A549 (cell line): ENCODE data around the gene MZT2B.

Experiments
- ATOH8 ChIP-seq: fragments of 250-450 bp; sonication (Bioruptor Pico); IDR thresholded peaks from 2 replicates; pipeline ENCODE4 v1.5.0; 2020; ENCODE audit warnings: low read depth, mild to moderate bottlenecking, moderate library complexity
- BHLHE40 ChIP-seq: IDR thresholded peaks from 2 replicates; pipeline ENCODE4 v1.6.1; 2012; ENCODE audit warnings: low read depth, low read length, inconsistent platforms
- CEBPB ChIP-seq, 2 experiments: fragments of >200 bp in 1 of 2; sonication (Bioruptor Twin) in 1 of 2; formaldehyde crosslinking in 1 of 2; IDR thresholded peaks; 2 replicates each; pipeline ENCODE4 v1.6.1; 2012 to 2016
- CTCF ChIP-seq: fragments of >200 bp; sonication (Bioruptor Twin); formaldehyde crosslinking; IDR thresholded peaks from 3 replicates; pipeline ENCODE4 v1.5.1; 2016
- HDAC2 ChIP-seq: fragments of 200-600 bp; sonication (generic); IDR thresholded peaks from 2 replicates; pipeline ENCODE4 v1.6.1; 2016
- MAX ChIP-seq: IDR thresholded peaks from 2 replicates; pipeline ENCODE4 v1.6.1; 2012
- POLR2A ChIP-seq: IDR thresholded peaks from 2 replicates; pipeline ENCODE4 v1.6.1; 2012; ENCODE audit warnings: mild to moderate bottlenecking, low read length
- POLR2AphosphoS2 ChIP-seq: conservative IDR thresholded peaks from 2 replicates; pipeline ENCODE4 v1.6.1; 2012; ENCODE audit warnings: low read length, improper control_type of control experiment, inconsistent platforms
- RCOR1 ChIP-seq: fragments of 150-350 bp; IDR thresholded peaks from 2 replicates; pipeline ENCODE4 v1.6.1; 2014; ENCODE audit warnings: antibody characterized with exemption, low read length, low read depth
- REST ChIP-seq: fragments of 200-600 bp; sonication (generic); IDR thresholded peaks from 2 replicates; pipeline ENCODE4 v1.6.1; 2016; ENCODE audit warnings: antibody characterized with exemption, mild to moderate bottlenecking, moderate library complexity
- SREBF2 ChIP-seq: fragments of 450-650 bp; IDR thresholded peaks from 2 replicates; pipeline ENCODE4 v1.6.1; 2014; ENCODE audit warnings: mild to moderate bottlenecking, moderate library complexity

- TF ChIP-seq CEBPB (IDR thresholded peaks at IDR 0.05) (no peak), REST (no peak), CTCF (no peak), BHLHE40 (no peak), POLR2A (no peak), MAX (no peak), ATOH8 (no peak), HDAC2 (no peak), SREBF2 (no peak), RCOR1 (no peak), POLR2AphosphoS2 (no peak)
These were observed 16.3 kb downstream of the MZT2B start, which contains the start of gene TUBA3E for GRCh38 chr2:130198343-130198742.
